Duodenal mucosa (tissue), 2 donors: ENCODE results near the gene IFNE.

Experiments
- H3K27ac ChIP-seq: one replicate; pipeline ENCODE4 v1.7.0; 2013; ENCODE audit warnings: low read depth, low read length
- H3K27me3 ChIP-seq, 2 donors: one replicate each; pipeline ENCODE4 v1.7.0; 2013; ENCODE audit warnings: low read length in 2 of 2, control low read depth in 1 of 2; ENCODE audit not compliant: insufficient read depth in 2 of 2, control insufficient read depth in 1 of 2
- H3K36me3 ChIP-seq, 2 donors: one replicate each; pipeline ENCODE4 v1.7.0; 2013; ENCODE audit warnings: low read length in 2 of 2, control low read depth in 1 of 2; ENCODE audit not compliant: insufficient read depth in 2 of 2, control insufficient read depth in 1 of 2
- H3K4me1 ChIP-seq, 2 donors: one replicate each; pipeline ENCODE4 v1.7.0; 2013; ENCODE audit warnings: low read length in 2 of 2, control low read depth in 1 of 2; ENCODE audit not compliant: insufficient read depth in 2 of 2, control insufficient read depth in 1 of 2
- H3K4me3 ChIP-seq, 2 donors: one replicate each; pipeline ENCODE4 v1.7.0; 2013; ENCODE audit warnings: low read length in 2 of 2, low read depth in 1 of 2
- H3K9ac ChIP-seq, 2 donors: one replicate each; pipeline ENCODE4 v1.7.0; 2013; ENCODE audit warnings: low read length in 2 of 2, low read depth in 1 of 2
- H3K9me3 ChIP-seq, 2 donors: one replicate each; pipeline ENCODE4 v1.7.0; 2013; ENCODE audit warnings: low read length in 2 of 2, control low read depth in 1 of 2; ENCODE audit not compliant: control insufficient read depth in 1 of 2

The IFNE gene, protein sequence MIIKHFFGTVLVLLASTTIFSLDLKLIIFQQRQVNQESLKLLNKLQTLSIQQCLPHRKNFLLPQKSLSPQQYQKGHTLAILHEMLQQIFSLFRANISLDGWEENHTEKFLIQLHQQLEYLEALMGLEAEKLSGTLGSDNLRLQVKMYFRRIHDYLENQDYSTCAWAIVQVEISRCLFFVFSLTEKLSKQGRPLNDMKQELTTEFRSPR

GRCh38 chr9:21482213-21482612 is at the start of gene IFNE:
Gene IFNE (minus strand): TSS chr9:21482313. CDS start chr9:21481694, 619 bp downstream.
- H3K4me1 ChIP-seq: no peaks in the 10 kb centered on the region
- no peak within 1 kb of the TSS for H3K9ac ChIP-seq
- H3K4me3 ChIP-seq: no peak within 1 kb of the TSS
- no peak within 1 kb of the TSS for H3K27ac ChIP-seq
- H3K36me3 ChIP-seq: no peaks in the 10 kb centered on the region
- H3K27me3 ChIP-seq: no peaks in the 10 kb centered on the region
- peaks cover 0 to 5% of the 10 kb centered on the region in 2 donors for H3K9me3 ChIP-seq

DNA sequence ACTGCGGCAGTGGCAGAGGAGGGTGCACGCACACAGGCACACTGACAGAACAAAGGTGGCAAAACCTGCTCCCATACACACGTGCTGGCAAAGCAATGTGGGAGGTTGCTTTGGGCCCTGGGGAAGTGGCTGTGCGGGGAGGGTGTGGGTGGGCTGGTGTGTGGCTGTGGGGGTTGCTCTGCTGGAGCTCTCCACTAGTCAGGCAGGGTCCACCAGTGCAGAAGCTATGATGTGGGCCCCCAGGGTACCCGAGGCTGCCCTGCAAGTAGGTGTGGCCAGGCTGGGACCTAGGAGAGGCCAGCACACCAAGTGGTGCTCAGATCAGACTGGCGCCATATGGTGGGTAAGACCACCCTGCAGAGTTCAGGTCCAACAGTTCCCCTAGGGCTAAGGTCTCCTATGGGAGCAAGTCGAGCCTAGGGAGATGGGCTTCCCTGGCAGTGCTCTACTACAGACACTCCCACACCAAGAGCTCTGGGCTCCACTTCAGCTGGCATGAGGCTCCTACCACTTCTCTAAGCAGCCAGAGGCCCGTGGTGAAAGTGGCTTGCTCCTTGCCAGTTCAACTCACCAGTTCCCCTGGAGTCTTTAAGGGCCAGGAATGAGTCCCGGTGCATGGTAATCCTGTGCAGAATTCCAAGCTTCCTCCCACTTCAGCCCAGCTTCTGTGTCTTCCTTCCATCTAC is 46.2 kb upstream of the IFNE start:
- no peaks in the 10 kb centered on the region for H3K27me3 ChIP-seq
- no peaks in the 10 kb centered on the region for H3K4me1 ChIP-seq
- no peak overlapping the region for H3K4me3 ChIP-seq
- H3K9me3 ChIP-seq: no peaks in the 10 kb centered on the region
- peaks cover 15 to 27% of the 10 kb centered on the region in 2 donors for H3K36me3 ChIP-seq
- no peak overlapping the region for H3K27ac ChIP-seq
- H3K9ac ChIP-seq: no peak overlapping the region

DNA sequence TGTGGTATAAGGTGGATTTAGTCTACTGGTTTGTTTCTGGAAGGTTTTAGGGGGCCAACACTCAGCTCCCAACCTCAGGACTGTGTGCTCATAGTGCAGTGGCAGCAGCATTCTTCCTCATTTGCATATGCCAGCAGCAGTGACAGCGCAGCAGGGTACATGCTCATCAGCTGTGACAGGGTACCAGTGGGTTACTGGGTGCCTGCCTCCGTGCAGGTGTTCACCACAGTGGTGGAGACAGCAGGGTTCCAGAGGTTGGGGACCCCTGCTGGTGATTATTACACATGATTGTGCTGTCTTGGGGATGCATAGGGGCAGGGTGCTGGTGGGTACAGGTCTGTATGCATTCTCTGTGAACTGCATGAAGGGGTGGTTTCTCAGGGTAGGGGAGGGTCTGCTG is 45.5 kb upstream of the IFNE start:
- H3K4me1 ChIP-seq: no peaks in the 10 kb centered on the region
- no peaks in the 10 kb centered on the region for H3K9me3 ChIP-seq
- no peak overlapping the region for H3K4me3 ChIP-seq
- H3K9ac ChIP-seq: no peak overlapping the region
- H3K27ac ChIP-seq: no peak overlapping the region
- no peaks in the 10 kb centered on the region for H3K27me3 ChIP-seq
- H3K36me3 ChIP-seq: peaks cover 15 to 27% of the 10 kb centered on the region in 2 donors

DNA sequence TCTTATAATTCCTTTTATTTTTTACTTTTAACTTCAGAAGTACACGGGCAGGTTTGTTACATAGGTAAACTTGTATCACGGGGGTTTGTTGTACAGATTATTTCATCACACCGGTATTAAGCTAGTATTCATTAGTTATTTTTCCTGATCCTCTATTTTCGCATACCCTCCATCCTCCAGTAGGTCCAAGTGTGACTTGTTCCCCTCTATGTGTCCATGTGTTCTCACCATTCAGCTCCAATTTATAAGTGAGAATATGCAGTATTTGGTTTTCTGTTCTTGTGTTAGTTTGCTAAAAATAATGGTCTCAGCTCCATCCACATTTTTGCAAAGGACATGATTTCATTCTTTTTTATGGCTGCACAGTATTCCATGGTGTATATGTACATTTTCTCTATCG is 43.1 kb upstream of the IFNE start:
- Histone ChIP-seq H3K27me3 (no peaks in the 10 kb centered on the region), H3K4me3 (no peak overlapping the region), H3K27ac (no peak overlapping the region), H3K4me1 (no peaks in the 10 kb centered on the region), H3K9ac (no peak overlapping the region), H3K9me3 (no peaks in the 10 kb centered on the region), H3K36me3 (peaks cover 15 to 24% of the 10 kb centered on the region in 2 donors)

DNA sequence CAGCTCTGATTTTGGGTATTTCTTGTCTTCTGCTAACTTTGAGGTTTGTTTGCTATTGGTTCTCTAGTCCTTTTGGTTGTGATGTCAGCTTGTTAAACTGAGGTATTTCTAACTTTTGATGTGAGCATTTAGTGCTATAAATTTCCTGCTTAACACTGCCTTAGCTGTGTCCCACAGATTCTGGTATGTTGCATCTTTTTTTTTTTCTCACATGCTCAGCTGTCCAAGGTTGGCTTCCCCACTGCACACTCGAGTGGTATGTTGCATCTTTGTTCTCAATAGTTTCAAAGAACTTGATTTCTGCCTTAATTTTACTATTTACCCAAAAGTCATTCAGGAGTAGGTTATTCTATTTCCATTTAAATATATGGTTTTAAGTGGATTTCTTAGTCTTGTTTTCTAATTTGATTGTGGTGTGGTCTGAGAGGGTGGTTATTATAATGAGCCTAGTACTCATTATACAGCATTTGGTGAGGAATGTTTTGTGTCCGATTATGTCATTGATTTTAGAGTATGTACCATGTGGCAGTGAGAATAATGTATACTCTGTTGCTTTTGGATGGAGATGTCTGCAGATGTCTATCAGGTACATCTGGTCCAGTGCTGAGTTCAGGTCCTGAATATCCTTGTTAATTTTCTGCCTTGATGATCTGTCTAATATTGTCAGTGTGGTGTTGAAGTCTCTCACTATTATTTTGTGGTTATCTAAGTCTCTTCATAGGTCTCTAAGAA is 42.2 kb upstream of the IFNE start:
- Histone ChIP-seq H3K27ac (no peak overlapping the region), H3K36me3 (peaks cover 15 to 21% of the 10 kb centered on the region in 2 donors), H3K9ac (no peak overlapping the region)

DNA sequence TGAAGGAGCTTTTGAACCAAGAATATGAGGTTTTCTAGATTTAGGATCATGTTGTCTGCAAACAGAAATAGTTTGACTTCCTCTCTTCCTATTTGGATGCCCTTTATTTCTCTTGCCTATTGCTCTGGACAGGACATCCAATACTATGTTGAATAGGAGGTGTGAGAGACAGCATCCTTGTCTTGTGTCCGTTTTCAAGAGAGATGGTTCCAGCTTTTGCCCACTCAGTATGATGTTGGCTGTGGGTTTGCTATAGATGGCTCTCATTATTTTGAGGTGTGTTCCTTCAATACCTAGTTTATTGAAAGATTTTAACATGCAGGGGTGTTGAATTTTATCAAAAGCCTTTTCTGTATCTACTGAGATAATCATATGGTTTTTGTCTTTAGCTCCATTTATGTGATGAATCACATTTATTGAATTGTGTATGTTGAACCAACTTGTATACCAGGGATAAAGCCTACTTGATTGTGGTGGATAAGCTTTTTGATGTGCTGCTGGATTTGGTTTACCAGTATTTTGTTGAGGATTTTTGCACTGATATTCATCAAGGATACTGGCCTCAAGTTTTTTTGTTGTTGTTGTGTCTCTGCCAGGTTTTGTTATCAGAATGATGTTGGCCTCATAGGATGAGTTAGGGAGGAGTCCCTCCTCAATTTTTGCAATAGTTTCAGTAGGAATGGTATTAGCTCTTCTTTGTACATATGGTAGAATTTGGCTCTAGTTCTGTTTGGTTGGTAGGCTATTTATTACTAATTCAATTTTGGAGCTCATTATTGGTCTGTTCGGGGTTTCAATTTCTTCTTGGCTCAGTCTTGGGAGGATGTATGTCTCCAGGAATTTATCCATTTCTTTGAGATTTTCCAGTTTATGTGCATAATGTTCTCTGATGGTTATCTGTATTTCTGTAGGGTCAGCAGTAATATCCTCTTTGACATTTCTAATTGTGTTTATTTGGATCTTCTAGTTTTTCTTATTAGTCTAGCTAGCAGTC is 41.2 kb upstream of the IFNE start:
- Histone ChIP-seq H3K36me3 (peaks cover 9 to 15% of the 10 kb centered on the region in 2 donors), H3K4me1 (no peaks in the 10 kb centered on the region), H3K9me3 (no peaks in the 10 kb centered on the region), H3K27me3 (no peaks in the 10 kb centered on the region), H3K27ac (no peak overlapping the region), H3K9ac (no peak overlapping the region), H3K4me3 (no peak overlapping the region)

More for the DNA sequence above, 42.2 kb upstream of the IFNE start:
- Histone ChIP-seq H3K27me3 (no peaks in the 10 kb centered on the region), H3K4me3 (no peak overlapping the region), H3K4me1 (no peaks in the 10 kb centered on the region), H3K9me3 (no peaks in the 10 kb centered on the region)

DNA sequence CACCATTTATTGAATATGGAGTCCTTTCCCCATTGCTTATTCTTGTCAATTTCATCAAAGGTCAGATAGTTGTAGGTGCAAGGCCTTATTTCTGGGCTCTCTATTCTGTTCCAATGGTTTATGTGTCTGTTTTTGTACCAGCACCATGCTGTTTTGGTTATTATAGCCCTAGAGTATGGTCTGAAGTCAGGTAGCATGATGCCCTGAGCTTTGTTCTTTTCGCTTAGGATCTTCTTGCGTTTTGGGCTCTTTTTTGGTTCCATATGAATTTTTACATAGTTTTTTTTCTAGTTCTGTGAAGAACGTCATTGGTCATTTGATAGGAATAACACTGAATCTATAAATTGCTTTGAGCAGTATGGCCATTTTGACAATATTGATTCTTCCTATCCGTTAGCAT is 40.2 kb upstream of the IFNE start:
- H3K36me3 ChIP-seq: peaks cover 0 to 5% of the 10 kb centered on the region in 2 donors
- no peak overlapping the region for H3K27ac ChIP-seq
- H3K9ac ChIP-seq: no peak overlapping the region
- no peaks in the 10 kb centered on the region for H3K9me3 ChIP-seq
- H3K27me3 ChIP-seq: no peaks in the 10 kb centered on the region
- no peaks in the 10 kb centered on the region for H3K4me1 ChIP-seq
- no peak overlapping the region for H3K4me3 ChIP-seq

- Histone ChIP-seq H3K36me3 (no peaks in the 10 kb centered on the region), H3K9ac (no peak overlapping the region), H3K27me3 (no peaks in the 10 kb centered on the region), H3K9me3 (no peaks in the 10 kb centered on the region), H3K4me3 (no peak overlapping the region), H3K27ac (no peak overlapping the region), H3K4me1 (no peaks in the 10 kb centered on the region)
Measured at GRCh38 chr9:21521448-21521847, 39.3 kb upstream of the IFNE start.

GRCh38 chr9:21520501-21521228 is 38.6 kb upstream of the IFNE start:
- no peak overlapping the region for H3K4me3 ChIP-seq
- no peaks in the 10 kb centered on the region for H3K9me3 ChIP-seq
- no peak overlapping the region for H3K9ac ChIP-seq
- H3K27ac ChIP-seq: no peak overlapping the region
- no peaks in the 10 kb centered on the region for H3K36me3 ChIP-seq
- no peaks in the 10 kb centered on the region for H3K27me3 ChIP-seq
- no peaks in the 10 kb centered on the region for H3K4me1 ChIP-seq
